SK-N-SH treated with all-trans-retinoic acid at 6 μM for 48 hours (cell line): Measurements from ENCODE around the gene AGAP1.

Experiments used
- ARNTL ChIP-seq: fragments of 450-650 bp; formaldehyde crosslinking; IDR thresholded peaks from 2 replicates; pipeline ENCODE4 v1.5.0; 2020; ENCODE audit warnings: low read depth, mild to moderate bottlenecking, moderate library complexity, borderline replicate concordance
- CREB5 ChIP-seq: fragments of 250-450 bp; sonication (Bioruptor Pico); IDR thresholded peaks from 2 replicates; pipeline ENCODE4 v1.5.1; 2020; ENCODE audit warnings: low read depth, mild to moderate bottlenecking, moderate library complexity
- CSDC2 ChIP-seq: fragments of 250-450 bp; sonication (Bioruptor Pico); IDR thresholded peaks from 2 replicates; pipeline ENCODE4 v1.5.0; 2020; ENCODE audit warnings: mild to moderate bottlenecking, moderate library complexity
- CSRNP3 ChIP-seq: fragments of 250-450 bp; sonication (Bioruptor Pico); IDR thresholded peaks from 2 replicates; pipeline ENCODE4 v1.5.1; 2021; ENCODE audit warnings: mild to moderate bottlenecking, moderate library complexity
- GLIS3 ChIP-seq: fragments of 250-450 bp; sonication (Bioruptor Pico); IDR thresholded peaks from 2 replicates; pipeline ENCODE4 v1.5.0; 2020; ENCODE audit warnings: mild to moderate bottlenecking, moderate library complexity
- OSR1 ChIP-seq: fragments of 250-450 bp; sonication (Bioruptor Pico); IDR thresholded peaks from 2 replicates; pipeline ENCODE4 v1.8.0; 2022; ENCODE audit warnings: moderate library complexity, mild to moderate bottlenecking, inconsistent platforms
- RARB ChIP-seq: fragments of 250-450 bp; sonication (Bioruptor Pico); IDR thresholded peaks from 2 replicates; pipeline ENCODE4 v1.8.0; 2021; ENCODE audit warnings: mild to moderate bottlenecking, moderate library complexity
- TCF4 ChIP-seq: fragments of 250-450 bp; sonication (Bioruptor Pico); IDR thresholded peaks from 2 replicates; pipeline ENCODE4 v1.8.0; 2021; ENCODE audit warnings: mild to moderate bottlenecking, moderate library complexity, borderline replicate concordance
- ZFP30 ChIP-seq: fragments of 450-650 bp; formaldehyde crosslinking; IDR thresholded peaks from 2 replicates; pipeline ENCODE4 v1.5.0; 2022; ENCODE audit warnings: mild to moderate bottlenecking, moderate library complexity
- ZNF8 ChIP-seq: fragments of 450-650 bp; formaldehyde crosslinking; IDR thresholded peaks from 2 replicates; pipeline ENCODE4 v1.5.0; 2020; ENCODE audit warnings: mild to moderate bottlenecking, moderate library complexity
- TF ChIP-seq, protein P1 (sequence below): fragments of 250-450 bp; sonication (Bioruptor Pico); IDR thresholded peaks from 2 replicates; pipeline ENCODE4 v1.5.0; 2020; ENCODE audit warnings: mild to moderate bottlenecking, moderate library complexity
- TF ChIP-seq, protein P2 (sequence below): fragments of 250-450 bp; sonication (Bioruptor Pico); IDR thresholded peaks from 2 replicates; pipeline ENCODE4 v1.8.0; 2021; ENCODE audit warnings: low read depth, mild to moderate bottlenecking, moderate library complexity, borderline replicate concordance
- TF ChIP-seq, protein P3 (sequence below): fragments of 250-450 bp; sonication (Bioruptor Pico); IDR thresholded peaks from 2 replicates; pipeline ENCODE4 v1.8.0; 2020; ENCODE audit warnings: mild to moderate bottlenecking, moderate library complexity, borderline replicate concordance

- no peak for TF ChIP-seq ARNTL
- no peak for TF ChIP-seq RARB
- TF ChIP-seq, protein P1, sequence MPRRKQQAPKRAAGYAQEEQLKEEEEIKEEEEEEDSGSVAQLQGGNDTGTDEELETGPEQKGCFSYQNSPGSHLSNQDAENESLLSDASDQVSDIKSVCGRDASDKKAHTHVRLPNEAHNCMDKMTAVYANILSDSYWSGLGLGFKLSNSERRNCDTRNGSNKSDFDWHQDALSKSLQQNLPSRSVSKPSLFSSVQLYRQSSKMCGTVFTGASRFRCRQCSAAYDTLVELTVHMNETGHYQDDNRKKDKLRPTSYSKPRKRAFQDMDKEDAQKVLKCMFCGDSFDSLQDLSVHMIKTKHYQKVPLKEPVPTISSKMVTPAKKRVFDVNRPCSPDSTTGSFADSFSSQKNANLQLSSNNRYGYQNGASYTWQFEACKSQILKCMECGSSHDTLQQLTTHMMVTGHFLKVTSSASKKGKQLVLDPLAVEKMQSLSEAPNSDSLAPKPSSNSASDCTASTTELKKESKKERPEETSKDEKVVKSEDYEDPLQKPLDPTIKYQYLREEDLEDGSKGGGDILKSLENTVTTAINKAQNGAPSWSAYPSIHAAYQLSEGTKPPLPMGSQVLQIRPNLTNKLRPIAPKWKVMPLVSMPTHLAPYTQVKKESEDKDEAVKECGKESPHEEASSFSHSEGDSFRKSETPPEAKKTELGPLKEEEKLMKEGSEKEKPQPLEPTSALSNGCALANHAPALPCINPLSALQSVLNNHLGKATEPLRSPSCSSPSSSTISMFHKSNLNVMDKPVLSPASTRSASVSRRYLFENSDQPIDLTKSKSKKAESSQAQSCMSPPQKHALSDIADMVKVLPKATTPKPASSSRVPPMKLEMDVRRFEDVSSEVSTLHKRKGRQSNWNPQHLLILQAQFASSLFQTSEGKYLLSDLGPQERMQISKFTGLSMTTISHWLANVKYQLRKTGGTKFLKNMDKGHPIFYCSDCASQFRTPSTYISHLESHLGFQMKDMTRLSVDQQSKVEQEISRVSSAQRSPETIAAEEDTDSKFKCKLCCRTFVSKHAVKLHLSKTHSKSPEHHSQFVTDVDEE (CRISPR knock-in tag) = no peak
- TF ChIP-seq, protein P2, sequence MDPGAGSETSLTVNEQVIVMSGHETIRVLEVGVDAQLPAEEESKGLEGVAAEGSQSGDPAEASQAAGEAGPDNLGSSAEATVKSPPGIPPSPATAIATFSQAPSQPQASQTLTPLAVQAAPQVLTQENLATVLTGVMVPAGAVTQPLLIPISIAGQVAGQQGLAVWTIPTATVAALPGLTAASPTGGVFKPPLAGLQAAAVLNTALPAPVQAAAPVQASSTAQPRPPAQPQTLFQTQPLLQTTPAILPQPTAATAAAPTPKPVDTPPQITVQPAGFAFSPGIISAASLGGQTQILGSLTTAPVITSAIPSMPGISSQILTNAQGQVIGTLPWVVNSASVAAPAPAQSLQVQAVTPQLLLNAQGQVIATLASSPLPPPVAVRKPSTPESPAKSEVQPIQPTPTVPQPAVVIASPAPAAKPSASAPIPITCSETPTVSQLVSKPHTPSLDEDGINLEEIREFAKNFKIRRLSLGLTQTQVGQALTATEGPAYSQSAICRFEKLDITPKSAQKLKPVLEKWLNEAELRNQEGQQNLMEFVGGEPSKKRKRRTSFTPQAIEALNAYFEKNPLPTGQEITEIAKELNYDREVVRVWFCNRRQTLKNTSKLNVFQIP (CRISPR knock-in tag) = no peak
- TF ChIP-seq CSDC2 (CRISPR knock-in tag) = no peak
- no peak for TF ChIP-seq GLIS3
- TF ChIP-seq, protein P3, sequence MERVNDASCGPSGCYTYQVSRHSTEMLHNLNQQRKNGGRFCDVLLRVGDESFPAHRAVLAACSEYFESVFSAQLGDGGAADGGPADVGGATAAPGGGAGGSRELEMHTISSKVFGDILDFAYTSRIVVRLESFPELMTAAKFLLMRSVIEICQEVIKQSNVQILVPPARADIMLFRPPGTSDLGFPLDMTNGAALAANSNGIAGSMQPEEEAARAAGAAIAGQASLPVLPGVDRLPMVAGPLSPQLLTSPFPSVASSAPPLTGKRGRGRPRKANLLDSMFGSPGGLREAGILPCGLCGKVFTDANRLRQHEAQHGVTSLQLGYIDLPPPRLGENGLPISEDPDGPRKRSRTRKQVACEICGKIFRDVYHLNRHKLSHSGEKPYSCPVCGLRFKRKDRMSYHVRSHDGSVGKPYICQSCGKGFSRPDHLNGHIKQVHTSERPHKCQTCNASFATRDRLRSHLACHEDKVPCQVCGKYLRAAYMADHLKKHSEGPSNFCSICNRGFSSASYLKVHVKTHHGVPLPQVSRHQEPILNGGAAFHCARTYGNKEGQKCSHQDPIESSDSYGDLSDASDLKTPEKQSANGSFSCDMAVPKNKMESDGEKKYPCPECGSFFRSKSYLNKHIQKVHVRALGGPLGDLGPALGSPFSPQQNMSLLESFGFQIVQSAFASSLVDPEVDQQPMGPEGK (CRISPR knock-in tag) = no peak
- no peak for TF ChIP-seq TCF4 (CRISPR knock-in tag)
- TF ChIP-seq ZFP30 = no peak
- TF ChIP-seq CREB5 (CRISPR knock-in tag) = no peak
- no peak for TF ChIP-seq OSR1 (CRISPR knock-in tag)
- no peak for TF ChIP-seq ZNF8
- TF ChIP-seq CSRNP3 (CRISPR knock-in tag) = no peak
These were observed 198.2 kb downstream of the AGAP1 start for GRCh38 chr2:235692076-235692475.
